Stimulated activated CD8-positive, alpha-beta memory T cell treated with anti-CD3 and anti-CD28 coated beads, Interleukin-15, amount 100 ng/mL, for 1 hour (primary cell): ENCODE data around the gene TMED3.

ENCODE experiments used
- DNase-seq: peaks from one replicate; pipeline ENCODE4 v3.0.0-alpha.2; 2020; ENCODE audit warnings: low read depth

TMED3 gene

GRCh38 chr15:79310985-79311900, at the start of gene TMED3:
Gene TMED3 (plus strand): TSS chr15:79311112. CDS start chr15:79311250, 138 bp downstream.
- DNase-seq: peak; percentile 36

- no peak for DNase-seq
These were observed 49.1 kb upstream of the TMED3 start for GRCh38 chr15:79261836-79262235.

- DNase-seq: no peak
These were observed 45.7 kb upstream of the TMED3 start for GRCh38 chr15:79265167-79265566.

- DNase-seq: no peak
These were observed 44.8 kb upstream of the TMED3 start for GRCh38 chr15:79265987-79266579.

GRCh38 chr15:79282371-79283251, 28.3 kb upstream of the TMED3 start, which contains the start of gene ANKRD34C:
Gene ANKRD34C (plus strand): TSS chr15:79282722. CDS start chr15:79293285, 10,563 bp downstream.
- DNase-seq: no peak

GRCh38 chr15:79283252-79284048, 27.5 kb upstream of the TMED3 start:
- no peak for DNase-seq

GRCh38 chr15:79290642-79291275, 20.2 kb upstream of the TMED3 start:
- DNase-seq: no peak

GRCh38 chr15:79292011-79292410, 18.9 kb upstream of the TMED3 start:
- DNase-seq: no peak

GRCh38 chr15:79294075-79294474, 16.8 kb upstream of the TMED3 start:
- no peak for DNase-seq

- no peak for DNase-seq
These were observed 14.3 kb upstream of the TMED3 start for GRCh38 chr15:79296583-79296982.

- DNase-seq: no peak
These were observed 11.6 kb upstream of the TMED3 start for GRCh38 chr15:79299126-79299840.

GRCh38 chr15:79299841-79300235, 11.1 kb upstream of the TMED3 start:
- no peak for DNase-seq

GRCh38 chr15:79307251-79307650, 3.7 kb upstream of the TMED3 start:
- DNase-seq: no peak

- DNase-seq: no peak
These were observed 2.0 kb upstream of the TMED3 start for GRCh38 chr15:79308874-79309273.

GRCh38 chr15:79310612-79310984, 314 bp upstream of the TMED3 start:
- DNase-seq: no peak

GRCh38 chr15:79311901-79312553, 1.1 kb downstream of the TMED3 start:
- DNase-seq: no peak

GRCh38 chr15:79314186-79314585, 3.3 kb downstream of the TMED3 start:
- DNase-seq: no peak

GRCh38 chr15:79314811-79315210, 3.9 kb downstream of the TMED3 start:
- DNase-seq: no peak

GRCh38 chr15:79315623-79316328, 4.9 kb downstream of the TMED3 start:
- no peak for DNase-seq
